K562 (cell line): Measurements from ENCODE around the gene PTH1R. TPM values are rescaled to one million over a fixed set of nuclear protein-coding genes. Genes with fewer than 3 reads are reported as not detected.

ENCODE experiments used
- ATAC-seq: fragments of 200-7000 bp; cut with Tn5 transposase; 3 replicates; pipeline ENCODE4 v1.9.1; 2020; ENCODE audit warnings: moderate library complexity
- BruUV-seq: library from RNA; stranded (reverse); fragments of 400-500 nt; replicated peaks from 2 replicates; lab custom pipeline; 2021; lab: Mats Ljungman, UMichigan
- CTCF ChIA-PET: fragments of 300-600 bp; formaldehyde crosslinking; extraction: SDS; loops from one replicate; lab custom pipeline; 2021; ENCODE audit warnings: low intra/inter-chr PET ratio; lab: Yijun Ruan, JAX
- POLR2A ChIA-PET: fragments of 300-600, 350-650 bp; sonication (Branson Sonifier 250); formaldehyde crosslinking; extraction: SDS; loops from one replicate; lab custom pipeline; 2021; ENCODE audit warnings: antibody characterized with exemption, inconsistent platforms; lab: Yijun Ruan, JAX
- DNase-seq, 4 experiments: peaks; one replicate each; pipeline versions ENCODE4 v3.0.0 to v3.0.0-alpha.2; 2011 to 2018; ENCODE audit warnings: low spot score in 3 of 4, mixed read lengths in 3 of 4; ENCODE audit errors: extremely low read depth in 1 of 4
- FAIRE-seq: peaks from 2 replicates; lab custom pipeline; 2011; peaks lifted over from hg19 to GRCh38; lab: Jason Lieb, UNC
- H2AFZ ChIP-seq: 2 replicates; pipeline ENCODE4 v1.6.0; 2011; ENCODE audit warnings: low read depth, low read length, control low read depth, inconsistent platforms
- H3K27ac ChIP-seq: fragments of 200-600 bp; 3 replicates; pipeline ENCODE4 v1.8.0; 2011; ENCODE audit warnings: low read depth, mild to moderate bottlenecking, control low read depth, inconsistent platforms, low read length, moderate library complexity, mixed read lengths; ENCODE audit errors: extremely low read depth
- H3K27me3 ChIP-seq, 2 experiments: fragments of 300-600 bp in 1 of 2; 2 replicates in 1 of 2; 3 replicates in 1 of 2; pipeline versions ENCODE4 v1.6.0 to v1.8.0; 2011; ENCODE audit warnings: inconsistent platforms in 2 of 2, low read length in 2 of 2, mild to moderate bottlenecking in 1 of 2, mixed read lengths in 1 of 2, moderate library complexity in 1 of 2; ENCODE audit not compliant: control insufficient read depth in 2 of 2, insufficient read depth in 2 of 2
- H3K36me3 ChIP-seq: fragments of 300-600 bp; 3 replicates; pipeline ENCODE4 v1.8.0; 2011; ENCODE audit warnings: mild to moderate bottlenecking, low read length, inconsistent platforms; ENCODE audit not compliant: control insufficient read depth, insufficient read depth
- H3K4me1 ChIP-seq, 2 experiments: fragments of 200-600 bp in 1 of 2; replicated peaks in 1 of 2; 2 replicates in 1 of 2; 3 replicates in 1 of 2; pipeline versions ENCODE4 v1.5.1 to v1.8.0; 2011; ENCODE audit warnings: inconsistent platforms in 2 of 2, low read length in 2 of 2, mild to moderate bottlenecking in 1 of 2, mixed read lengths in 1 of 2, moderate library complexity in 1 of 2; ENCODE audit not compliant: control insufficient read depth in 2 of 2, insufficient read depth in 2 of 2
- H3K4me2 ChIP-seq: 2 replicates; pipeline ENCODE4 v1.6.1; 2011; ENCODE audit warnings: low read length, control low read depth, inconsistent platforms, mixed read lengths; ENCODE audit not compliant: insufficient read depth
- H3K4me3 ChIP-seq: fragments of 200-600 bp; sonication (generic), shearing (Covaris generic); 2 replicates; pipeline ENCODE4 v1.5.1; 2016; ENCODE audit warnings: control low read depth, inconsistent platforms
- H3K79me2 ChIP-seq: fragments of 200-600 bp; 3 replicates; pipeline ENCODE4 v1.8.0; 2011; ENCODE audit warnings: low read length, inconsistent platforms; ENCODE audit not compliant: control insufficient read depth, insufficient read depth
- H3K9ac ChIP-seq, 2 experiments: 2 replicates each; pipeline versions ENCODE4 v1.6.0 to v1.6.1; 2011; ENCODE audit warnings: low read depth in 2 of 2, low read length in 2 of 2, control low read depth in 1 of 2, inconsistent platforms in 1 of 2, mild to moderate bottlenecking in 1 of 2, mixed read lengths in 1 of 2; ENCODE audit not compliant: insufficient read depth in 1 of 2
- H3K9me1 ChIP-seq: one replicate; pipeline ENCODE4 v1.6.0; 2011; ENCODE audit warnings: inconsistent platforms, mild to moderate bottlenecking, low read length, moderate library complexity; ENCODE audit not compliant: control insufficient read depth, insufficient read depth
- H3K9me3 ChIP-seq: replicated peaks from 2 replicates; pipeline ENCODE4 v1.5.1; 2011; ENCODE audit warnings: low read depth, low read length, inconsistent platforms; ENCODE audit not compliant: control insufficient read depth, insufficient read depth
- H4K20me1 ChIP-seq: replicated peaks from 2 replicates; pipeline ENCODE4 v1.6.1; 2011; ENCODE audit warnings: low read length, inconsistent platforms, mixed read lengths; ENCODE audit not compliant: control insufficient read depth, insufficient read depth
- CBX3 ChIP-seq, 2 experiments: IDR thresholded peaks; 1 replicate in 1 of 2; 2 replicates in 1 of 2; pipeline ENCODE4 v1.6.1; 2012; ENCODE audit warnings: inconsistent platforms in 2 of 2, low read length in 2 of 2, borderline replicate concordance in 1 of 2, control low read depth in 1 of 2
- CTCFL ChIP-seq: IDR thresholded peaks from 2 replicates; pipeline ENCODE4 v1.6.1; 2011; ENCODE audit warnings: borderline replicate concordance, low read depth, mild to moderate bottlenecking, moderate library complexity, low read length; ENCODE audit not compliant: insufficient read depth, poor library complexity, severe bottlenecking
- EHMT2 ChIP-seq: fragments of 450-650 bp; IDR thresholded peaks from 2 replicates; pipeline ENCODE4 v1.6.1; 2018; ENCODE audit warnings: antibody characterized with exemption
- PKNOX1 ChIP-seq: fragments of 450-650 bp; IDR thresholded peaks from 2 replicates; pipeline ENCODE4 v1.6.1; 2016
- RAD21 ChIP-seq, 2 experiments: fragments of 250-450 bp in 1 of 2; fragments of 450-650 bp in 1 of 2; sonication (Bioruptor Pico) in 1 of 2; formaldehyde crosslinking in 1 of 2; IDR thresholded peaks in 1 of 2; conservative IDR thresholded peaks in 1 of 2; 2 replicates each; pipeline versions ENCODE4 v1.4.0 to v1.8.0; 2020 to 2022; ENCODE audit warnings: mild to moderate bottlenecking in 2 of 2, moderate library complexity in 1 of 2
- YY1 ChIP-seq, 3 experiments: IDR thresholded peaks; 2 replicates each; pipeline ENCODE4 v1.6.1; 2011; ENCODE audit warnings: low read length in 2 of 3, mild to moderate bottlenecking in 2 of 3, moderate library complexity in 2 of 3, borderline replicate concordance in 1 of 3, control low read depth in 1 of 3, low read depth in 1 of 3; ENCODE audit not compliant: insufficient read depth in 3 of 3, insufficient replicate concordance in 2 of 3, control insufficient read depth in 1 of 3, insufficient read length in 1 of 3; ENCODE audit errors: extremely low read depth in 1 of 3
- ZFP36 ChIP-seq: fragments of 150-350 bp; IDR thresholded peaks from 2 replicates; pipeline ENCODE4 v1.6.1; 2018; ENCODE audit warnings: low read length, low read depth; ENCODE audit not compliant: partially characterized antibody
- ZKSCAN8 ChIP-seq: fragments of 200-800 bp; sonication (Bioruptor generic); IDR thresholded peaks from 2 replicates; pipeline ENCODE4 v1.6.1; 2016; ENCODE audit warnings: missing genetic modification characterization, missing compliant biosample characterization
- WGBS: fragments of 100-300 bp; shearing (Covaris generic); methylation state at CpG from one replicate; pipeline ENCODE4 v1.1.6; 2016; ENCODE audit warnings: low coverage, mixed read lengths; ENCODE audit not compliant: insufficient coverage; ENCODE audit errors: missing lambda C conversion rate; 5-methylcytosine and 5-hydroxymethylcytosine counted together
- in situ Hi-C: fragments of 300-500 bp; cut with MboI; formaldehyde crosslinking; loops from 4 replicates; pipeline ENCODE4 v1.15.0; 2018; ENCODE audit warnings: inconsistent platforms, mixed read lengths
- intact Hi-C: fragments of 100-400 bp; cut with micrococcal nuclease; formaldehyde crosslinking; loops from 2 replicates; pipeline ENCODE4 v1.14.2; 2022
- polyA plus RNA-seq, 8 experiments: library from polyadenylated mRNA; depleted of rRNA in 4 of 8; stranded (reverse) in 5 of 8; unstranded in 3 of 8; fragments of >200 nt; fragmentation: Nextera tagmentation in 2 of 8; fragmentation: Illumina TruSeq in 1 of 8; extraction: Ambion mirVana in 2 of 8; extraction: Trizol in 1 of 8; gene quantifications; 2 replicates each; pipeline versions ENCODE4 v1.2.1 to v1.2.3, GENCODE V29; 2011 to 2014; ENCODE audit warnings: inconsistent platforms in 1 of 8, missing spikeins in 1 of 8
- total RNA-seq, 7 experiments: library from RNA; depleted of rRNA in 6 of 7; stranded (reverse); fragments of >200 nt in 6 of 7; fragmentation: Illumina TruSeq in 2 of 7; extraction: Trizol in 2 of 7; gene quantifications; 2 replicates each; pipeline versions ENCODE4 v1.2.1 to v1.2.3, GENCODE V29; 2011 to 2021; ENCODE audit warnings: low replicate concordance in 1 of 7
- TF ChIP-seq, protein P1 (sequence below): fragments of 250-450 bp; sonication (Bioruptor Pico); IDR thresholded peaks from 2 replicates; pipeline ENCODE4 v1.8.0; 2022; ENCODE audit warnings: inconsistent platforms
- TF ChIP-seq, protein P2 (sequence below), 3 experiments: IDR thresholded peaks in 2 of 3; conservative IDR thresholded peaks in 1 of 3; 2 replicates each; pipeline ENCODE4 v1.5.1; 2011 to 2012; ENCODE audit warnings: low read length in 3 of 3, mild to moderate bottlenecking in 3 of 3, control low read depth in 2 of 3, improper control_type of control experiment in 1 of 3, inconsistent platforms in 1 of 3, low read depth in 1 of 3, mixed read lengths in 1 of 3, moderate library complexity in 1 of 3; ENCODE audit not compliant: insufficient read depth in 2 of 3

PTH1R gene
- total and polyA plus RNA-seq, 9 of the 15 experiments (the other 6 are each of a cell fraction or from before 2014, with no cell fraction given), result not detected

- Histone ChIP-seq H3K79me2 (no peaks in the 10 kb centered on the region), H3K4me1 (peaks cover 11 to 17% of the 10 kb centered on the region in 2 experiments), H3K36me3 (no peaks in the 10 kb centered on the region), H3K9me3 (no peaks in the 10 kb centered on the region), H4K20me1 (peaks cover 3% of the 10 kb centered on the region; the same call in 1 of the 2 replicates), H3K9me1 (no peaks in the 10 kb centered on the region), H3K27me3 (peaks cover 7 to 61% of the 10 kb centered on the region in 2 experiments; a peak in 4 of 5 replicates), H3K9ac (no peak overlapping the region), H3K4me2 (no peak overlapping the region), H2AFZ (no peak overlapping the region), H3K4me3 (no peak overlapping the region), H3K27ac (no peak overlapping the region)
- ChIA-PET CTCF (no interaction called here), POLR2A (interaction anchor here (0.9 kb wide), 1 partner anchor 32 kb away, joined by 4 read pairs; no protein-coding TSS in a partner anchor)
- FAIRE-seq, result peak; percentile 84
- no TSS peak for BruUV-seq
- peak; percentile 46 to 60 (median 54) for DNase-seq
- WGBS, result 4% methylated on average over 12 of the region's 12 CpGs
- ATAC-seq, result peak; percentile 40
- intact Hi-C loops (loop anchor here (5.0 kb wide), 1 partner anchor 49 kb away; no protein-coding TSS in a partner anchor), in situ Hi-C loops (no loop called here)
- TF ChIP-seq ZKSCAN8 (CRISPR knock-in tag) (peak; percentile 97), CBX3 (IDR thresholded peaks at IDR 0.05; ENCODE audit: borderline replicate concordance in 1 of 2, low read length in 2 of 2) (0 out of 3 replicates have a peak, but pooled peaks of 1 of the 2 experiments have one; percentile 22), EHMT2 (no peak), ZFP36 (peak; percentile 37), CTCFL (peak; percentile 76), YY1 (IDR thresholded peaks at IDR 0.05; ENCODE audit: borderline replicate concordance in 1 of 3, control insufficient read depth in 1 of 3, extremely low read depth in 1 of 3, insufficient read depth in 3 of 3, insufficient read length in 1 of 3, insufficient replicate concordance in 2 of 3, low read depth in 1 of 3, low read length in 2 of 3) (peak in 1 of 3 experiments; percentile 19), RAD21 (CRISPR knock-in tag; conservative IDR thresholded peaks at IDR 0.05 in 1 of 2, IDR thresholded peaks at IDR 0.05 in 1 of 2) (peak in 1 of 2 experiments; percentile 57; a peak in 2 of 4 replicates), PKNOX1 (peak; percentile 40)
- TF ChIP-seq, protein P1, sequence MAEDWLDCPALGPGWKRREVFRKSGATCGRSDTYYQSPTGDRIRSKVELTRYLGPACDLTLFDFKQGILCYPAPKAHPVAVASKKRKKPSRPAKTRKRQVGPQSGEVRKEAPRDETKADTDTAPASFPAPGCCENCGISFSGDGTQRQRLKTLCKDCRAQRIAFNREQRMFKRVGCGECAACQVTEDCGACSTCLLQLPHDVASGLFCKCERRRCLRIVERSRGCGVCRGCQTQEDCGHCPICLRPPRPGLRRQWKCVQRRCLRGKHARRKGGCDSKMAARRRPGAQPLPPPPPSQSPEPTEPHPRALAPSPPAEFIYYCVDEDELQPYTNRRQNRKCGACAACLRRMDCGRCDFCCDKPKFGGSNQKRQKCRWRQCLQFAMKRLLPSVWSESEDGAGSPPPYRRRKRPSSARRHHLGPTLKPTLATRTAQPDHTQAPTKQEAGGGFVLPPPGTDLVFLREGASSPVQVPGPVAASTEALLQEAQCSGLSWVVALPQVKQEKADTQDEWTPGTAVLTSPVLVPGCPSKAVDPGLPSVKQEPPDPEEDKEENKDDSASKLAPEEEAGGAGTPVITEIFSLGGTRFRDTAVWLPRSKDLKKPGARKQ (CRISPR knock-in tag), result no peak
- TF ChIP-seq, protein P2, sequence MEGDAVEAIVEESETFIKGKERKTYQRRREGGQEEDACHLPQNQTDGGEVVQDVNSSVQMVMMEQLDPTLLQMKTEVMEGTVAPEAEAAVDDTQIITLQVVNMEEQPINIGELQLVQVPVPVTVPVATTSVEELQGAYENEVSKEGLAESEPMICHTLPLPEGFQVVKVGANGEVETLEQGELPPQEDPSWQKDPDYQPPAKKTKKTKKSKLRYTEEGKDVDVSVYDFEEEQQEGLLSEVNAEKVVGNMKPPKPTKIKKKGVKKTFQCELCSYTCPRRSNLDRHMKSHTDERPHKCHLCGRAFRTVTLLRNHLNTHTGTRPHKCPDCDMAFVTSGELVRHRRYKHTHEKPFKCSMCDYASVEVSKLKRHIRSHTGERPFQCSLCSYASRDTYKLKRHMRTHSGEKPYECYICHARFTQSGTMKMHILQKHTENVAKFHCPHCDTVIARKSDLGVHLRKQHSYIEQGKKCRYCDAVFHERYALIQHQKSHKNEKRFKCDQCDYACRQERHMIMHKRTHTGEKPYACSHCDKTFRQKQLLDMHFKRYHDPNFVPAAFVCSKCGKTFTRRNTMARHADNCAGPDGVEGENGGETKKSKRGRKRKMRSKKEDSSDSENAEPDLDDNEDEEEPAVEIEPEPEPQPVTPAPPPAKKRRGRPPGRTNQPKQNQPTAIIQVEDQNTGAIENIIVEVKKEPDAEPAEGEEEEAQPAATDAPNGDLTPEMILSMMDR (IDR thresholded peaks at IDR 0.05 in 2 of 3, conservative IDR thresholded peaks at IDR 0.05 in 1 of 3; ENCODE audit: insufficient read depth in 2 of 3, low read depth in 1 of 3, low read length in 3 of 3), result peak; percentile 64 to 81 (median 71)
Measured at GRCh38 chr3:46848271-46849044, 29.1 kb upstream of the PTH1R start.
